GM19372 (cell line): ENCODE measurements around the gene LARP1.
"Not testable (repeated sequence)": the region's sequence is repeated elsewhere in the genome, so short reads cannot be mapped to it uniquely, and the experiment has no call there.

ENCODE experiments used
- ATAC-seq: cut with Tn5 transposase; IDR thresholded peaks from one replicate; pipeline ENCODE4 v1.9.1; 2021; ENCODE audit warnings: mild to moderate bottlenecking, low read depth, moderate library complexity; ENCODE audit not compliant: unreplicated experiment

The LARP1 gene

DNA sequence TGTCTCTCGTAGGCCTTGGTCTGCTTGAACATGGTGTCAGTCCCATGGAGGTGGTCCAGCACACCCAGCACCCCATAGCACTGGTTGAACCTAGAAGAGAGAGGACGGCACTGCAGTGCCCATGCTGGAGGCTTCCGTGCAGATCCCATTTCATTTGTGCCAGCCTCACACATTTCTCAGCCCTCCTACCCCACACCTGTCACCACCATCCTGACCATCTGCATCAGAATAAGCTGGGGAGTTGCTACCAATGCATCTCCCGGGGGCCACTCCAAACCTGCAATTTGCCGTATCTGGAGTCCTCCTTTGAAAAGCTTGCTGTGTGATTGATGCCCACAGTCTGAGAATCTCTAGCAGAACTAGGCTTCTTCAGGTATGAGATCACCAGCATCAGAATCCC is 65.2 kb downstream of the LARP1 start:
- no peak for ATAC-seq

DNA sequence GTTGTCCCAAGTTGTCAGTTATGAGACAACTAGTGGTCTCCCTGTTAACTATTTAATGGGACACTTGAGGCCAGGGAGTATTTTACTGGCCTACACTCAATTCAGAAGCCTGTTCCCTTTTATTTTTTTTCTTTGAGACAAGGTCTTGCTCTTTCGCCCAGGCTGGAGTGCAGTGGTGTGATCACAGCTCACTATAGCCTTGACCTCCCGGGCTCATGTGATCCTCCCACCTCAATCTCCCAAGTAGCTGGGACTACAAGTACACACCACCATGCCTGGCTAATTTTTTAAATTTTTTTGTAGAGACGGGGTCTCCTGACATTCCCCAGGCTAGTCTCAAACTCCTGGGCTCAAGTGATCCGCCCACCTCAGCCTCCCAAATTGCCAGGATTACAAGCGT is 67.7 kb downstream of the LARP1 start:
- not testable (repeated sequence) for ATAC-seq

DNA sequence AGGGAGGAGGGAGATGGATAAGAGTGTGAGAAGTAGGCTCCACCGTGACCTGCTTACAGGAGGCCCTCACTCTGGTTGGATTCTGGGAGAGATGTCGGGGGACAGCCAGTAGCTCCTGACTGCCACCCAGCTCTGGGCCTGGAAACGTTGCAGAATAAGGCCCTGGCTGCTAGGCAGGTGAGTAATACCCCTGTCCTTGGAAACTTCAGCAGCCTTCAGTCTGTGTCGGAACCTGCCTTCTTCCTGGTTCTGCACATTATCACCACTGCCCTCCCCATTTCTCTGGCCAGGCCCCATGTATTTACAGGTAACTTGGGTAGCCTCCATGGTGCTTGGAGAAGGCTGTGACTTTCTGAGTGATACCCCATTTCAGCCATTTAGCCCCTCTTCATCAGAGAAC is 68.4 kb downstream of the LARP1 start:
- ATAC-seq: no peak

DNA sequence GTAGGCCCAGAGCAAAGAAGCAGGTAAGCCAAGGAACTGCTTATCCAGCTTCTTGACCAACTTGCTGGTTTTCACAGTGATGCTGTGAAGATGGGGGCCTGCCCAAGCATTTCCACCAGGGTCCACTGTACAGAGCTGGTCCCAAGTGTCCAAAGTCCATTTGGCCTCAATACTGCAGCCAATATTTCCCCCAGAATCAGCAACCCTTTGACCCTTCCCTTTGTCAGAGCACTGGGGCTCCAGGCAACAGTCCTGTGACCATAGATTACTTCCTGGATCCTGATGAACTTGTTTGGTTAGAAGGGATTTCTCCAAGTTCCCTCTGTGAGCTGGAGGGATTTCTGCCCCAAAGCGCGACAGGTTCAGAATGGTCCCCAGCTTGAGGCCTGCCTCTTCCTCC is 68.9 kb downstream of the LARP1 start:
- ATAC-seq: no peak

DNA sequence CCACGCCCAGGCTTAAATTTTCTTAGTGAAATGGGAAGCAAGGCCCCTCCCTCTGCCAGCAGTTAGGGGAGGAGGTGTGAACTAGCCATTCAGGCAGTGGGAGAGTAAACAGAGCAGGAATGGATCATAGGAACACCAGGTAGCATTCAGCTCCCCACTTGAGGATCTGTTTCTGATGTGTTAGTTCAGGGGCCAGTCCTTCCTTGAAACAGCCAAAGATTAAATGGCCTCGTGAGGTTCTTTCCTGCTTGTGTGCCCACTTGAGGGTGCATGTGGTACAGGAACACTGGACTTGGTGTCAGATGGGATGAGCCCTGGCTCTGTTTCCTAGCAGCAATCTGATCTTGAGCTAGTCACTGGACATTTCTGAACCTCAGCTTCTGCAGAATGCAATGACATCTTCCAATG is 74.0 kb downstream of the LARP1 start:
- no peak for ATAC-seq

DNA sequence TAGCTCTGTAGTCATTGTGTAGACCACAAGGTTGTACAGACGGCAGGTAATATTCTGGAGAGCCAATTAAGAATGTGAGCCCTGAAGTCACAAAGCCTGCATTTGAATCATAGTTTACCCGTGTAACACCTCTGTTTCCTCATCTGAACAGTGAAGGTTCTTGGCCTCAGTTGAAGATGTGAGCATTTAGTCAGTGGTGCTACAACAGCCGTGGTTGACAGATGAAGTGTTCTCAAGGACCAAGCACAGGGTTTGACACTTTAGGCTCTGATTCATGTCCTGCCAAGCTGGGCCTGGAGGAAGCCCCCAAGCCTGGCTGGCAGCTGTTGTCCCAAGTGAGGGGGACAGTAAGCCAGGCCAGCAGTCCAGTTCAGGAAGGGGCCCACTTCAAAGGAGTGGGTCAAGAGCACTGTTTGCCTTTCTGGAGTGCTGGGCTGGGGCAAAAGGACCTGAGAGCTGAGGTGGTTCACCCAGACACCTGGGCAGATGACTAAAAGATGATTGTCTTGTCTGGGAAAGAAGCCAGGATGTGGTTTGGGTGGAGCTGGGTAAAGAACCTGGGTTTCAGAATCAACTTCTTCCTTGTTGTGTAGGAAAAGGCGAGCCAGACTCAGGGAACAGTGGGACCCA is 74.5 kb downstream of the LARP1 start:
- no peak for ATAC-seq

DNA sequence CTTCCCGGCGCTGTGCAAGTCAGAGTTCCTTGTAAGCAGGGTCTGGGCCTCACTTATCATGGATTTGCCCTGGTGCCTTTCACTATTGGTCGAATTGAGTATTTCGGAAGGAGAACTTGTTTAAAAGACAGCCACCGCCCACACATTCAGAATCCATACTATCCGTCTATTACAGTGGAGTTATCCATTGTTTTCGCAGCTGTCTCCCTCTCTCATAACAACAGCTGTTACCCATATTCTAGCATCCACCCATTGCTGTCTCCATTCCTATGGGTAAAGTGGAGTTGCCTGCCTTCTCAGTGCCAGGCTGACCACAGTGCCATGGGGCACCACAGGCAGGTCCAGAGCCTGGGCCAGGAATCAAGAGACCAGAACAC is 75.0 kb downstream of the LARP1 start:
- ATAC-seq: no peak

DNA sequence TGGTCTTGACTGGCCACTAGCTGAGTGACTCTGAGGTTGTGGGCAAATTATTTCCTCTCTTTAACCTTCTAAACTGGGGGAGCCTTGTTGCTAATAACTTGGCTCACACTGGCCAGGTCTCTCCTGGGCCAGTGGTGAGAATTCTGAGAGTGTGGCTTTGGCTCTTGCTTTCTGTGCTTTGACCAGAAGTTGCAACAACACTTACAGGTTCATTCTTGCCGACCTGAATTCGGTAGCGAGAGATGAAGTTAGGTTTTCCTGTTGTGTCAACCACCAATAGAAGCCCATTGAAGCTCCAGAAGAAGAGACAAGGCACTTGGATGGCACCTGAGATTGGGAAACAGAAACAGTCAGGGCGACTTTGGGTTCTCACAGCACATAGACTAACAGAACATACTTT is 75.4 kb downstream of the LARP1 start:
- ATAC-seq: no peak

DNA sequence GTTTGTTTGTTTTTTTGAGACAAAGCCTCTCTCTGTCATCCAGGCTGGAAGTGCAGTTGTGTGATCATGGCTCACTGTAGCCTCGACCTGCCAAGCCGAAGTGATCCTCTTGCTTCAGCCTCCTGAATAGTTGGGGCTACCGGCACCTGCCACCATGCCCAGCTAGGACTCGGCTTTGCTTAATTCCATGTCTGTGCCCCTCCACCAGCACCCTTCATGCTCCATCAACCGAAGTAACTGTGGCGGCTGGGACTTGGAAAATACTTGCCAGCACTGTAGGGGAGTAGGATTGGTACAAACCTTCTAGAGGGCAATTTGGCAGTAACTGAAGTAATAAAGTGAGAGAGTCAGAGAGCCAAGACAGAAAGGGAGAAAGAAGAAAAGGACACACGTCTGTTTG is 76.3 kb downstream of the LARP1 start:
- no peak for ATAC-seq

DNA sequence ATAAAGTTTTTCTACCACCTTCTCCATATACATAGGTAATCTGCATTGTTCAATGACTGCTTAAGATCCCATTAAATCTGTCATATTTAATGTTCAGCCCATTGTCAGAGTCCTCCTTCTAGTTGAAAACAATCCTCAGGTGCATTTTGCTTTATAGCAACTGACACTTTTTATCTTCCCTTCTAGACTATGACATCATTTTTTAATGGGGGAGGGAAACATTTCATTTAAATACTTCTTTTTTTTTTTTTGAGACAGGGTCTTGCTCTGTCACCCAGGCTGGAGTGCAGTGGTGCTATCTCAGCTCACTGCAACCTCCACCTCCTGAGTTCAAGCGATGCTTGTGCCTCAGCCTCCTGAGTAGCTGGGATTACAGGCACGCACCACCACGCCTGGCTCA is 77.6 kb downstream of the LARP1 start:
- ATAC-seq: not testable (repeated sequence)

DNA sequence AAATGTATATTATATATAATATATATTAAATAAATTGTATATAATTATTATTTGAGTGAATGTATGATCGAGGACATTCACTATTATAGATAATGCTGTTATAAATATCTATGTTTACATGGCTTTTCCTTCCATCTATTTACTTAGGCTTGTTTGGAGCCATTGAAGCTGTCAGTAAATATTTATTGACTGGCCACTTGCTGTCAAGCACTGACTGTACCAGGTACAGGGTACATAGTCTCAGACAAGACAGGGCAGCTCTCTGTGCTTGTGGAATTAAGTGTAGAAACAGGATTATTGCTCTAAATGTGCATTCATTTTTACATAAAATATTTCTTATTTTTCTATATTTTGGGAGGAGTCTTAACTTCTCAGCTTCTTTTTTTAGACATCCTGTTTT is 78.9 kb downstream of the LARP1 start:
- ATAC-seq: no peak

DNA sequence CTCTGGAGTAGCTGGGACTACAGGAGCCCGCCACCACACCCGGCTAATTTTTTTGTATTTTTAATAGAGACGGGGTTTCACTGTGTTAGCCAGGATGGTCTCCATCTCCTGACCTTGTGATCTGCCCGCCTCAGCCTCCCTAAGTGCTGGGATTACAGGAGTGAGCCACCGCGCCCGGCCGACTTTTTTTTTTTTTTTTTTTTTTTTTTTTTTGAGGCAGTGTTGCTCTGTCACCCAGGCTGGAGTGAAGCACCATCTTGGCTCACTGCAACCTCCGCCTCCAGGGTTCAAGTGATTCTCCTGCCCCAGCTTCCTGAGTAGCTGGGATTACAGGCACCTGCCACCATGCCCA is 80.5 kb downstream of the LARP1 start:
- ATAC-seq: not testable (repeated sequence)

DNA sequence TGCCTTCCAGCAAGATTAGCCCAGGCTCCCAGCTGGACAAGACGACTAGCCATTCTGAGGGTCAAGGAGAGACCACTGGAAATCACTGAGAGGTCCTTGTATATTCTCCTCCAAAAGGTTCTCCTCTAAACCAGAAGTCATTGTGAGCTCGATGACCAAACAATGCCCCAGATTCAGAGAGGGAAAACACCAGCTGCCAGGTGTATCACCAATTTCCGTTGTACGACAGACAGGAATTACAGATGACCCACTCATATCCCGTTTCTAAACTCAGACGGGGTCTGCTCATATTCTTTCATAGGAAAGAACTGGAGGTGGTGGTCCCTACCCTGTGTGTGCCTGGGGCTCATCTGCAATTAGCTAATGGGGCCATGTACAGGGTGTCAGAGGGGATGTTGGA is 81.0 kb downstream of the LARP1 start:
- no peak for ATAC-seq

DNA sequence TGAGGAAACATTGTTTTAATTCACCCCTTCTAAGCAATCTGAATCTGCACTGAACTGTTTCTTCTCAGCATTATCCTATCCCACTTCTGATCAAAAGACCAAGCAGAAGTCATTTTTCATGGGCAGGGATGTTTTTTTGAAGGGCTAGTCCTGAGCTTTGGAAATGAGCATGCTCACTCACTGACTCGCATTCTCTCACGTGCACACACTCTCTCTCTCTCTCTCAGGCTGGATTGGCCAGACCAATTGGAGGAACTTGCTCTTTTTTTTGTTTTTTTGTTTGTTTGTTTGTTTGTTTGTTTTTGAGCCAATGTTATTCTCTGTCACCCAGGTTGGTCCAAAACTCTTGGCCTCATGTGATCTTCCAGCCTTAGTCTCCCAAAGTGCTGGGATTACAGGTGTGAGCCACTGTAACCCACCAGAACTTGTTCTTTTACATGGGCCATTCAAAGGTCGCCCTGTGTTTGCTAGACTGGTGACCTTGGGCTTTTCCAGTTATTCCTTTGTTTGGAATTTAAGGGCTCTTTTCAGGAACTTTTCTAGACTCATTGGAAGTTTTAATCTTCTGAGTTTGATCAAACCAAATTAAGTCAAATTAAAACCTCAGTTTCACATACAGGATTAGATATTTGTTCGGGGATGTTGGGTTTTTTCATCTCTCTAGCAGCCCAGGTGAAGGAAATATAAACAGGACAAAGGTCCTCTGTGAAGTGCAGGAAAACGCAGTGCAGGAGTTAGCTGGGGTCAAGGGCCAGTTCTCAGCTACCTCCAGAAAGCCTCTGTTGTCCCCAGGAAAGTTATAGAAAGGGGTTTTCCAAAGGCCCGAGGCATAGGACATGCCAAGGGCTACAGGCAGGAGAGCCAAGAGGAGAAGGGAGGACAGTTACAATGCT is 82.1 kb downstream of the LARP1 start:
- ATAC-seq: no peak

DNA sequence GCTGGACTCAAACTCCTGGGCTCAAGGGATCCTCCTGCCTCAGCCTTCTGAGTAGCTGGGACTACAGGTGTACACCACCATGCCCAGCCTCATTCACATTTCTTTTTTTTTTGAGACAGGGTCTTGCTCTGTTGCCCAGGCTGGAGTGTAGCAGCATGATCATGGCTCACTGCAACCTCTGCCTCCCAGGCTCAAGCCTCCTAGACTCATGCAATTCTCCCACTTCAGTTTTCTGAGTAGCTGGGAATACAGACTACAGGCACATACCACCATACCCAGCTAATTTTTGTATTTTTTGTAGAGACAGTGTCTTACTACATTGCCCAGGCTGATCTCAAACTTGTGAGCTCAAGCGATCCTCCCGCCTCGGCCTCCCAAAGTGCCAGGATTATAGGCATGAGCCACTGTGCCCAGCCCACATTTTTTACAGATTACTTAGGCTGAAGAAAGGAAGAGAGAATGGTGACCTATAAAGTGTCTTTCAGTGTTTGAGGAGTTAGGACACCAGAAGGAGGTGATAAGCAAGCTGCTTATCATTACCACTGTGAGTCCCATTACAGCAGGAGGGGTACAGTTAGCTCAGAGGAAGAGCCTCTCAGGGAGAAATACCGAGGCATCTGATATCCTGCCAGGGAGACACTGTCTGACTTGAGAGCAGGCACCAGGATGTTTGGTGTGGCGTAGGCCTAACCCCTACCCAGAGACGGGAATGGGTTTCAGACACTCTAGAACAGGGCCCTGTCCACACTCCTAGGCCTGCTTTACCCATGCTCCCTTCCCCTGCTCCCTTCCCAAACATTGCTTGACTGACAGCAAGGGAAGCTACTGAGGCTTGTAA is 85.5 kb downstream of the LARP1 start:
- no peak for ATAC-seq

DNA sequence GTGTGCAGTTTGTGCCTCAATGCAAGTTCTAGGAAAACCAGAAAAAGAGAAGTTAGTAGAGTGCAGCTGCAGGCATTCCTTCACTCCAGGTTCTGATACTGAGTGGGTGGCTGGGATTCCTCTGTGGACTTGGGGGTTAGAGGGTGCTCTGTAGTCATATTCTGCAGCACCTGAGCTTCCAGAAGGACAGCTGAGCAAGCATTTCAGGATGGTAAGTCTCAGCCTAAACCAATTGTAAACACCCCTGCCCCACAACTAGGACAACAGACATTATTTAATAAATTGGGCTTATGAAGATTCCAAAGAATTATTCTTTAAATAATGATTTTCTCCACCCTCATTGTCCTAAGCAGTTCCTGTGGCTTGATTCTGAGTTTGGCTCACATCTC is 86.1 kb downstream of the LARP1 start:
- ATAC-seq: no peak

DNA sequence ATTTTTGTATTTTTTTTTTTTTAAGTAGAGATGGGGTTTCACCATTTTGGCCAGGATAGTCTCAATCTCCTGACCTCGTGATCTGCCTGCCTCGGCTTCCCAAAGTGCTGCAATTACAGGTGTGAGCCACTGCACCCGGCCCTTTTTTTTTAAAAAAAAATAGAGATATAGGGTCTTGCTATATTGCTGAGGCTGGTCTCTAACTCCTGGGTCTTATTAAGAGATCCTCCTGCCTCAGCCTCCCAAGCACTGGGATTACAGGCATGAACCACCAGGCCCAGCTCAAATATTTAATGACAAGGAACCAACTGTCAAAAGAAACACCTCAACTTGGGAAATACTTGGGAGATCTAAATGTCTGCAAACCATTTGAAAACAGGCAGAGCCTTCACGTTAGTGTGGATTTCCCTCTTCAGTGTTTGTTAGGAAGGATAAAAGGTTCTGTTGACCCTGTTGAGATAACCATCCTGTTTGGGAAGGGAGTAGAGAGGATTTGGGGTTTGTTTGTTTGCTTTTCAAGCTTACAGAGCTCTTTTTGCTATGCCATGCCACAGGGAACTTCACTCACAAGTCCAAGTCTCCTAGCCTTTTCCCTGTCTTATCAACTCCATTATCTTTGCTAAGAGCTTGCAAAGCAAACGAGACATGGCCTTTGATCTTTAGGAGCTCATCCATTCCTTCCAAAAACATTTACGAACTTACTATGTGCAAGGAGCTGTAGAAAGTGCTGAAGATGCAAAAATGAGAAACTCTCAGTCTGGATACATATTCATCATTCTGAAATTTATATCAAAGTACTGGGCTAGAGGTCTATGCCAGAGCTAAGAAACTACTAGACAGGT is 87.7 kb downstream of the LARP1 start:
- ATAC-seq: no peak

DNA sequence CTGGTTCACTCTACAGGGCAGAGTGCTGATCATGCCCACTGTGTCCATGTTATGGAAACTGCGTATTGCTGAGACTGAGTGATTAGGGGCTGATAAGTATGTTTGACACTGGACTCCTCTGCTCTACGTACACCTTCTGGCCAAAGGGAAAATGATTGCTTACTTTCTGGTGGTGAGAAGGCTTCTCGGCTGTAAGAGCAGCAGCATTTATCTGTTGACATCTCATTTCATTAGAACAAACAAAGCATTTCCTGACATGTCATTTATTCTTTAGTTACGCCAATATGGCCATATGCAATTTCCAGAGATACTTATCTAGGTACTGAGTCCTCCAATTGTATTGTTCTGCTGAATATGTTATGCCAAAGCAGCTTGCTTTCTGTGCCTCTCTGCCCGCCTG is 89.6 kb downstream of the LARP1 start:
- no peak for ATAC-seq

DNA sequence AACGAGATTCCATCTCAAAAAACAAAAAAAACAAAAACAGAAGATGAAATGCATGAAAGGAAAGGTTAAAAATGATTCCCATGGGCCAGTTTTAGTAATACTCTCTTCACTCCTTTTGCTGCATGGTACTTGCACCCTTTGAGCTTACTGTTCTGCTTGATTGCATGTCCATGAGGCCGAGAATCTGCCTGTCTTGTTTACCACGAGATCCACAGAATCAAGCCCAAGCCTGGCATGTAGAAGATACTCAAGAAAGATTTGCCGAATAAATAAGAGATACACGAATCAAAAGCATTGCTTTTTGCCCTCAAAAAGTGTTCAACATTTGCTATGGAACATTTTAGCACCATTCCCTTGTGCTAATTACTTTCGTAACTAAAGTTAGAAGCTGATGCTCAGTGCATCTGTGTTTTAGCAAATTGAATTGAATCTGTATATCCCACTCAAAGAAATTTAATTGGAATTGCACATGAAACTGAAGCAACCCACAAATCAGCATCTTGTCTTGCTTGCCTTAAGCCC is 94.1 kb downstream of the LARP1 start:
- ATAC-seq: no peak

DNA sequence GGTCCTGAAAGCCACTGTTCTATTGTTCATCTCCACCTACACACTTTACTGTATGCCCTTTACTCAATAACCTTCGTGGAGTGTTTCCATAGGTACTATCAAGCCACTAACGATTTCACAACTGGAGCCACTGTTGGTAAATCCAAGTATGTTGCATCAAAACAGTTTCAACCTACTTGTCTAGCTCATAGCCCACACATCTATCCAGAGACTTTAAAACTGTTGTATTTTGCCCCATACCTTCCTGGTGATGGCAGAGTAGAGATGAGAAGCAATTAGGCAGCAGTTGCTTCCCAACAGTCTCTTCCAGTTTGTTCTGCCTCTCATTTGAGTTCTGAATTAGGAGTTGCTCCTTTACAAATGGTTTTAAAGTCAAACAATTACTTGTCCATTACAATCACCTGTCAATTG is 94.6 kb downstream of the LARP1 start:
- no peak for ATAC-seq
